SJCRH30 (cell line): ENCODE measurements around the gene SLC4A4. TPM values are rescaled to one million over a fixed set of nuclear protein-coding genes. Genes with fewer than 3 reads are reported as not detected.

ENCODE experiments used
- DNase-seq, 2 experiments: peaks; one replicate each; pipeline ENCODE4 v3.0.0-alpha.2; 2015 to 2020
- H3K27ac ChIP-seq: fragments of 250-450 bp; sonication (Bioruptor Pico); 2 replicates; pipeline ENCODE4 v1.5.1; 2020; ENCODE audit warnings: mild to moderate bottlenecking, moderate library complexity
- H3K27me3 ChIP-seq: fragments of 250-450 bp; sonication (Bioruptor Pico); 2 replicates; pipeline ENCODE4 v1.5.1; 2020; ENCODE audit warnings: mild to moderate bottlenecking, moderate library complexity
- H3K36me3 ChIP-seq: fragments of 250-450 bp; sonication (Bioruptor Pico); 2 replicates; pipeline ENCODE4 v1.5.1; 2020; ENCODE audit warnings: mild to moderate bottlenecking, moderate library complexity
- H3K4me1 ChIP-seq: fragments of 250-450 bp; sonication (Bioruptor Pico); 2 replicates; pipeline ENCODE4 v1.5.1; 2020; ENCODE audit warnings: mild to moderate bottlenecking, moderate library complexity
- H3K4me3 ChIP-seq: fragments of 250-450 bp; sonication (Bioruptor Pico); 2 replicates; pipeline ENCODE4 v1.5.1; 2020; ENCODE audit warnings: mild to moderate bottlenecking, moderate library complexity
- H3K9me3 ChIP-seq: fragments of 250-450 bp; sonication (Bioruptor Pico); replicated peaks from 2 replicates; pipeline ENCODE4 v1.5.1; 2020; ENCODE audit warnings: mild to moderate bottlenecking, moderate library complexity
- total RNA-seq: library from RNA; depleted of rRNA; stranded (reverse); fragments of >200 nt; shearing (Covaris generic); gene quantifications from 2 replicates; pipeline ENCODE4 v1.2.3, GENCODE V29; 2014

SLC4A4 gene
- total RNA-seq, 1 experiment from 2014 or later, result 0.04 TPM

- Histone ChIP-seq H3K4me3 (no peak overlapping the region), H3K4me1 (no peaks in the 10 kb centered on the region), H3K36me3 (no peaks in the 10 kb centered on the region), H3K27me3 (no peaks in the 10 kb centered on the region), H3K27ac (no peak overlapping the region), H3K9me3 (no peaks in the 10 kb centered on the region)
- no peak for DNase-seq
Observed at GRCh38 chr4:71415491-71415890, 76.7 kb downstream of the SLC4A4 start.

GRCh38 chr4:71417150-71417549 is 78.3 kb downstream of the SLC4A4 start:
- Histone ChIP-seq H3K4me1 (no peaks in the 10 kb centered on the region), H3K27me3 (no peaks in the 10 kb centered on the region), H3K4me3 (no peak overlapping the region), H3K9me3 (no peaks in the 10 kb centered on the region), H3K27ac (no peak overlapping the region), H3K36me3 (no peaks in the 10 kb centered on the region)
- DNase-seq, result no peak

- Histone ChIP-seq H3K4me1 (no peaks in the 10 kb centered on the region), H3K4me3 (no peak overlapping the region), H3K27ac (no peak overlapping the region), H3K9me3 (no peaks in the 10 kb centered on the region), H3K27me3 (no peaks in the 10 kb centered on the region), H3K36me3 (no peaks in the 10 kb centered on the region)
- DNase-seq, result no peak
Observed at GRCh38 chr4:71426381-71427042, 87.7 kb downstream of the SLC4A4 start.

- H3K4me1 ChIP-seq, result no peaks in the 10 kb centered on the region
- no peaks in the 10 kb centered on the region for H3K9me3 ChIP-seq
- no peak overlapping the region for H3K4me3 ChIP-seq
- H3K27me3 ChIP-seq, result no peaks in the 10 kb centered on the region
- no peaks in the 10 kb centered on the region for H3K36me3 ChIP-seq
- no peak for DNase-seq
- H3K27ac ChIP-seq, result no peak overlapping the region
Observed at GRCh38 chr4:71429106-71429505, 90.3 kb downstream of the SLC4A4 start.

- Histone ChIP-seq H3K9me3 (no peaks in the 10 kb centered on the region), H3K27me3 (no peaks in the 10 kb centered on the region), H3K36me3 (no peaks in the 10 kb centered on the region), H3K4me1 (no peaks in the 10 kb centered on the region), H3K4me3 (no peak overlapping the region), H3K27ac (no peak overlapping the region)
- no peak for DNase-seq
Observed at GRCh38 chr4:71429962-71430361, 91.1 kb downstream of the SLC4A4 start.

GRCh38 chr4:71430609-71431008 is 91.8 kb downstream of the SLC4A4 start:
- H3K36me3 ChIP-seq, result no peaks in the 10 kb centered on the region
- no peaks in the 10 kb centered on the region for H3K4me1 ChIP-seq
- DNase-seq, result no peak
- no peaks in the 10 kb centered on the region for H3K27me3 ChIP-seq
- H3K9me3 ChIP-seq, result no peaks in the 10 kb centered on the region
- H3K4me3 ChIP-seq, result no peak overlapping the region
- no peak overlapping the region for H3K27ac ChIP-seq

- H3K36me3 ChIP-seq, result no peaks in the 10 kb centered on the region
- H3K9me3 ChIP-seq, result no peaks in the 10 kb centered on the region
- H3K4me1 ChIP-seq, result no peaks in the 10 kb centered on the region; the same call in none of the 2 replicates
- 0 out of 2 replicates have a peak, but pooled peaks cover 3% of the 10 kb centered on the region for H3K27me3 ChIP-seq
- no peak for DNase-seq
- no peak overlapping the region for H3K4me3 ChIP-seq
- no peak overlapping the region for H3K27ac ChIP-seq
Observed at GRCh38 chr4:71440612-71441011, 101.8 kb downstream of the SLC4A4 start.

- 0 out of 2 replicates have a peak, but pooled peaks cover 3% of the 10 kb centered on the region for H3K27me3 ChIP-seq
- no peaks in the 10 kb centered on the region; the same call in none of the 2 replicates for H3K4me1 ChIP-seq
- H3K36me3 ChIP-seq, result no peaks in the 10 kb centered on the region
- no peaks in the 10 kb centered on the region for H3K9me3 ChIP-seq
- H3K27ac ChIP-seq, result no peak overlapping the region
- no peak overlapping the region for H3K4me3 ChIP-seq
- peak in 1 of 2 experiments; percentile 33 for DNase-seq
Observed at GRCh38 chr4:71441186-71442169, 102.7 kb downstream of the SLC4A4 start.

GRCh38 chr4:71442336-71442735 is 103.5 kb downstream of the SLC4A4 start:
- 0 out of 2 replicates have a peak, but pooled peaks cover 3% of the 10 kb centered on the region for H3K27me3 ChIP-seq
- no peaks in the 10 kb centered on the region; the same call in none of the 2 replicates for H3K4me1 ChIP-seq
- H3K9me3 ChIP-seq, result no peaks in the 10 kb centered on the region
- H3K4me3 ChIP-seq, result no peak overlapping the region
- no peak overlapping the region for H3K27ac ChIP-seq
- H3K36me3 ChIP-seq, result no peaks in the 10 kb centered on the region
- DNase-seq, result no peak

- DNase-seq, result no peak
Observed at GRCh38 chr4:71444395-71444794, 105.6 kb downstream of the SLC4A4 start.

GRCh38 chr4:71445811-71446210 is 107.0 kb downstream of the SLC4A4 start:
- H3K27me3 ChIP-seq, result 0 out of 2 replicates have a peak, but pooled peaks cover 3% of the 10 kb centered on the region
- no peaks in the 10 kb centered on the region; the same call in none of the 2 replicates for H3K4me1 ChIP-seq
- DNase-seq, result no peak
- no peak overlapping the region for H3K27ac ChIP-seq
- H3K4me3 ChIP-seq, result no peak overlapping the region
- H3K9me3 ChIP-seq, result no peaks in the 10 kb centered on the region
- no peaks in the 10 kb centered on the region for H3K36me3 ChIP-seq

More at GRCh38 chr4:71444395-71444794, 105.6 kb downstream of the SLC4A4 start:
- H3K27ac ChIP-seq, result no peak overlapping the region
- no peaks in the 10 kb centered on the region for H3K36me3 ChIP-seq
- no peaks in the 10 kb centered on the region; the same call in none of the 2 replicates for H3K4me1 ChIP-seq
- no peak overlapping the region for H3K4me3 ChIP-seq
- no peaks in the 10 kb centered on the region for H3K9me3 ChIP-seq
- 0 out of 2 replicates have a peak, but pooled peaks cover 3% of the 10 kb centered on the region for H3K27me3 ChIP-seq

- H3K36me3 ChIP-seq, result no peaks in the 10 kb centered on the region
- H3K9me3 ChIP-seq, result no peaks in the 10 kb centered on the region
- H3K27ac ChIP-seq, result no peak overlapping the region
- DNase-seq, result no peak
- H3K4me1 ChIP-seq, result no peaks in the 10 kb centered on the region; the same call in none of the 2 replicates
- H3K4me3 ChIP-seq, result no peak overlapping the region
- no peaks in the 10 kb centered on the region for H3K27me3 ChIP-seq
Observed at GRCh38 chr4:71446479-71447081, 107.8 kb downstream of the SLC4A4 start.

GRCh38 chr4:71449040-71449439 is 110.2 kb downstream of the SLC4A4 start:
- no peak overlapping the region for H3K27ac ChIP-seq
- no peak for DNase-seq
- no peaks in the 10 kb centered on the region for H3K27me3 ChIP-seq
- H3K36me3 ChIP-seq, result no peaks in the 10 kb centered on the region
- no peaks in the 10 kb centered on the region for H3K9me3 ChIP-seq
- H3K4me3 ChIP-seq, result no peak overlapping the region
- H3K4me1 ChIP-seq, result no peaks in the 10 kb centered on the region

GRCh38 chr4:71449878-71450277 is 111.1 kb downstream of the SLC4A4 start:
- DNase-seq, result no peak
- Histone ChIP-seq H3K9me3 (no peaks in the 10 kb centered on the region), H3K36me3 (no peaks in the 10 kb centered on the region), H3K4me3 (no peak overlapping the region), H3K27ac (no peak overlapping the region), H3K4me1 (no peaks in the 10 kb centered on the region), H3K27me3 (no peaks in the 10 kb centered on the region)

- Histone ChIP-seq H3K36me3 (no peaks in the 10 kb centered on the region), H3K27ac (no peak overlapping the region), H3K4me3 (no peak overlapping the region), H3K4me1 (no peaks in the 10 kb centered on the region), H3K9me3 (no peaks in the 10 kb centered on the region), H3K27me3 (no peaks in the 10 kb centered on the region)
- no peak for DNase-seq
Observed at GRCh38 chr4:71453531-71453930, 114.7 kb downstream of the SLC4A4 start.
